GM12801 (cell line): ENCODE data around the gene CHURC1.

Experiments used
- TF ChIP-seq, protein P1 (sequence below): IDR thresholded peaks from one replicate; pipeline ENCODE4 v1.5.1; 2011; ENCODE audit warnings: control low read depth; ENCODE audit not compliant: insufficient read length; ENCODE audit errors: extremely low read depth

CHURC1 gene

DNA sequence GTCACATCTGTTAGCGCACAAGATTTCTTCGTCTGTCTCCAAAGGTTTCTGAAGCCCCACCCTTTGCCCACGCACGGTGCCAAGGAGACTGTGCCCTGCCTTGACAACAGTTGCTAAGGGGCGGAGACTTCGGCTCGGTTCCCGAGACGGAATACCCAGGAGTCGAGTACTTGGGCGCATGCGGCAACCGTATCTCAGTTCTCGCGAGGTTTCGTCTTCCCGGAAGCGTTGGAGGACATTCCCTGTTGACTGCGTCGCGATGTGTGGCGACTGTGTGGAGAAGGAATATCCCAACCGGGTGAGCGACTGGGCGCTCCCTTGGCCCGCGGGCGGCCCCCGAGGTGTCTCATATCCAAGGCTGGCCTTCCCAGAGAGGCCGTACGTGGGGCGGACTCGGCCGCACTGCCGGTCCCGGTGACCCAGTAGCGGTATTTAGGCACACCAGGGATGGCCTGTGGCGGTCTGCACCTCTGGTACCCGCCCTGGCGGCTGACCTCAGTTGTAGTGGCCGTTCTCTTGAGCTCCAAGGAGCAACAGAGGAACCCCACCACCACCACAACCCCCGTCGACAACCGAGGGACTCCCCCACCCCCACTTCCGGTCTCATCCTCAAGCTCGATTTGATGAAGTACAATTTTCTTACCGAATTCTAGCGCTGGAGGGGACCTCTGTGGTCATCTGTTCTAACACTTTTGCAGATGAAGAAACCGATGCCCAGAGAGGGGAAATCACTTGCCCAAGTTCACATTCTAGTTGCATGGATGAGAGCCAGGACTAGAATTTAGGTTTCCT lies at the start of gene CHURC1:
Gene CHURC1 (plus strand): TSS at position 219 of the 792 bp plus-strand sequence. CDS start 41 bp downstream, at position 260.
- TF ChIP-seq, protein P1, sequence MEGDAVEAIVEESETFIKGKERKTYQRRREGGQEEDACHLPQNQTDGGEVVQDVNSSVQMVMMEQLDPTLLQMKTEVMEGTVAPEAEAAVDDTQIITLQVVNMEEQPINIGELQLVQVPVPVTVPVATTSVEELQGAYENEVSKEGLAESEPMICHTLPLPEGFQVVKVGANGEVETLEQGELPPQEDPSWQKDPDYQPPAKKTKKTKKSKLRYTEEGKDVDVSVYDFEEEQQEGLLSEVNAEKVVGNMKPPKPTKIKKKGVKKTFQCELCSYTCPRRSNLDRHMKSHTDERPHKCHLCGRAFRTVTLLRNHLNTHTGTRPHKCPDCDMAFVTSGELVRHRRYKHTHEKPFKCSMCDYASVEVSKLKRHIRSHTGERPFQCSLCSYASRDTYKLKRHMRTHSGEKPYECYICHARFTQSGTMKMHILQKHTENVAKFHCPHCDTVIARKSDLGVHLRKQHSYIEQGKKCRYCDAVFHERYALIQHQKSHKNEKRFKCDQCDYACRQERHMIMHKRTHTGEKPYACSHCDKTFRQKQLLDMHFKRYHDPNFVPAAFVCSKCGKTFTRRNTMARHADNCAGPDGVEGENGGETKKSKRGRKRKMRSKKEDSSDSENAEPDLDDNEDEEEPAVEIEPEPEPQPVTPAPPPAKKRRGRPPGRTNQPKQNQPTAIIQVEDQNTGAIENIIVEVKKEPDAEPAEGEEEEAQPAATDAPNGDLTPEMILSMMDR, result no peak

DNA sequence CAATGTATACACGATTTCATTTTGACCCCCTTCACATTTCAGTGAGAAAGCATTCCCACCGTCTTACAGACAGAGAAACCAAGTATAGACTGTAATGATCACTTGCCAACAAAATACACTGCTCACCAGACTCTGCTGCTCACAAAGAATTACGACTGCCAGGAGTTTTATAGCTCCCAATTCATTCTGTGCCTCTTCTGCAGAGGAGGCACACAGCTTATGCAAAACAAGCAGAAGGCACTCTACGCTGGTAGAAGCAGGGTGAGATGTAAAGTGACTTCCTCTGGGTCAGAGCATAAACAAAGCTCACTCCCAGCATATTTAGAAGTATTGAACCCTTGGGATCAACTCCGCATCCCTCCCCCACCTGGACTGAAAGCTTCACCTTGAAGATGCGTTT lies 49.1 kb upstream of the CHURC1 start:
- TF ChIP-seq, protein P1, result no peak

DNA sequence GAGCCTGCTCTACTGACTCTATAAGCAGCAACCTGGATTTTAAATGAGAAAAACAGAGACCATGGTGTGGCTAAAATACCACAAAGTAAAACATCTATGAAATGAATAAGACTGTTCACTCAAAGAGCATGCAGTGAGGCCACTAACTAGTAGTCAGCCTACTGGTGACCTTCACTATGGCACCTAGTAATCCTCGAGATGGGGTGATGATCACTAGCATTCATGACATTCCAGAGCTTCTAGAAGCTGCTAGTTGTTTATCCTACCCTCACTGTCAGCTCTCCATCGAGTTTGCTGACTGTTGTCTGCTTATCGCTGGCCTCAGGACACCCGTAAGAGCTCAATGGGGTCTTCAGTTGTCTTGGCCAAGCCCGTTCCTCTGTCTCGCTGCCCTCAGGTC lies 48.3 kb upstream of the CHURC1 start:
- TF ChIP-seq, protein P1, result no peak

DNA sequence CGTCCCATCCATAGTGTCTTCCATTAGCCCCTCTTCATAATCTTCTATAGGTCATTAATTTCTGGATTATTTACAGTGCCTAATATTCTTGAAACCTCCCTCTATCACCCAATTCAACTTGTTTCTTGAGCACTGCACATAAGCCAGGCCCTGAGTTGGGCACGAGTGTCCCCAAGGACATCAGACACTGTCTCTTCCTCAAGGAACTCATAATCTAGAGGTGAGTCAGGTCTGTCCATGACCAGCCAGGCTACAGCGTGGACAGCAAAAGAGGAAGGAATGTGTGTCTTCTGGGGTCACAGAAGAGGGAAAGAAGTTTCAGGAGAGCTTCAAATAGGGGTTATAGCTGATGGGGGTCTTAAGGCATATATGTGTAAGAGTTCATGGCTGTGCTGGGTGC lies 47.1 kb upstream of the CHURC1 start:
- TF ChIP-seq, protein P1, result no peak

DNA sequence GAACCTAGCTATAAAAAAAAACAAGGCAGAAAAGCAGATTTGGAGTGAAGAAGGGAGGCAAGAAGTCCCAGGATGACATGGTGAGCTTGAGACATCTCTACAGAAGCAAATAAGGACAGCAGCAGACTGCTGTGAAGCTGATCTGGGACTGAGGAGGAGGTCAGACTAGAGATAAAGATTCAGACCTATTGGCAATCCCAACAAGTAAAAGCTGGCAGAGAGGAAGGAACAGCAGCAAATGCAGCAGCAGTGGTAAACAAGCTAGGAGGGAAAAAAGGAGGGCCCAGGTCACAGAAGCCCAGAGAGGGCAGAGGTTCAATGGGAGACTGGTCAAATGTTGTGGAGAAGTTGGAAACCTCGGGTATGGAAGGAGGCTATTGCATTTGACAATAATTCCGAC lies 45.9 kb upstream of the CHURC1 start:
- TF ChIP-seq, protein P1, result no peak

DNA sequence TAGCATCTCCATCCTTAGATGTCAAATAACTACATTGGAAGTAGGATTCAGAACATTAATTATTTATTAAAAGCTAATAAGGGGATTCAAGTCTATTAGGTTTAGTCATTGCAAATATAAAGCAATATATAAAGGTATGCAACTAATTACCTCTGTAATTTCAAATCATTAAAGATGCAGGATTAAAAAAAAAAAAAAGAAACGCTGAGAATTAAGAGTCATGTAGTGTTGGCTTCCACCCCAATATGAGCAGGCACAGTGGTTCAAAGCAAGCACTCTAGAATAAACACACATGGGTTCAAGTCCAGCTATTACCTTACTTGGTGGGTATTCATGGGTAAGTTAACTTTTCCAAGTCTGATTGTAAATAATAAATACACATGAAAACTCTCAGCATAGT lies 45.4 kb upstream of the CHURC1 start:
- TF ChIP-seq, protein P1, result no peak

DNA sequence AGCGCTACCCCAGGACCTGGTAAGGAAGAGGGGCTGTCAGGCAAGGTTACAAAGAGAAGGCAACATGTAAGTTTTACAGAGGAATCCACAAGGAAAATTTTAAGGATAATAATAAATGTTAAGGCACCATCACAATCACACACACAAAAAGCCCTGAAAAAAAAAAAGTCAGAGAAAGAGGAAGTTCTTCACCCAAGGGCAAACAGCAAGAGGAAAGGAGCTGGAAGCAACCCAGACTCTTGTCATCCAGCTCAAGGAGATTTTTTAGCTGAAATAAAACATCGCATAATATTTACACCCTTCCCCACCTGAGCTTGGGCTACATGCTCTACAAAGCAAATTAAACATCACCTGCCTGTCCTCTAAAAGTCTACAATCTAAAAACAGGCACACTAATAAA lies 44.1 kb upstream of the CHURC1 start:
- TF ChIP-seq, protein P1, result no peak

DNA sequence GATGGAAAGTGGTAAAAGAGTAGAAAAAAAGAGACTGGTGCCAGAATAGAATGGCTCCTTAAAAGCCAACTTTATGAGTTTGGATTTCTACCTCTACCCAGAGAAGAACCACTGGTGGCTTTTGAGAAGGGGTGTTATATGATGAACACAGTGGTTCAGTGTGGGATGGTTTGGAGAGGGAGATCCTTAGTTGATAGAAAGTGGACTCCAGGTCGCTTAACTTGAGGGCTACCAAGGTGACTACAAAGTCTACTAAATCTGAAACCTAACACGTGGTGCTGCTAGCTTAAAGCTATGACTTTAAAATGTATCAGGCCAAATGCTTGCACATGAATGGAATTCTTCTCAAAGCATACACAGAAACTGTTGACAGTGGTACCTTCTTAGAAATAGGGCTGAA lies 42.9 kb upstream of the CHURC1 start:
- TF ChIP-seq, protein P1, result no peak
